Stomach (tissue), 4 donors: Measurements from ENCODE around the gene PGA3.
"Not testable (repeated sequence)": the region's sequence is repeated elsewhere in the genome, so short reads cannot be mapped to it uniquely, and the experiment has no call there.

Experiments used
- EP300 ChIP-seq: sonication (generic); formaldehyde crosslinking; IDR thresholded peaks from one replicate; pipeline ENCODE4 v1.6.1; 2017; ENCODE audit warnings: antibody characterized with exemption
- POLR2A ChIP-seq, 4 donors: fragments of 450-650 bp; IDR thresholded peaks; one replicate each; pipeline ENCODE4 v1.6.1; 2016; ENCODE audit warnings: antibody characterized with exemption in 4 of 4, control low read depth in 2 of 4, mild to moderate bottlenecking in 1 of 4, moderate library complexity in 1 of 4
- POLR2AphosphoS5 ChIP-seq, 3 donors: sonication (generic); formaldehyde crosslinking; IDR thresholded peaks; one replicate each; pipeline ENCODE4 v1.6.1; 2016; ENCODE audit warnings: antibody characterized with exemption in 3 of 3
- TF ChIP-seq, protein P1 (sequence below), 7 experiments: fragments of 450-650 bp in 4 of 7; fragments of 200-600 bp in 3 of 7; sonication (generic) in 3 of 7; IDR thresholded peaks; one replicate each; pipeline ENCODE4 v1.5.1; 2016 to 2019; ENCODE audit warnings: antibody characterized with exemption in 7 of 7, control low read depth in 2 of 7, mild to moderate bottlenecking in 1 of 7

DNA sequence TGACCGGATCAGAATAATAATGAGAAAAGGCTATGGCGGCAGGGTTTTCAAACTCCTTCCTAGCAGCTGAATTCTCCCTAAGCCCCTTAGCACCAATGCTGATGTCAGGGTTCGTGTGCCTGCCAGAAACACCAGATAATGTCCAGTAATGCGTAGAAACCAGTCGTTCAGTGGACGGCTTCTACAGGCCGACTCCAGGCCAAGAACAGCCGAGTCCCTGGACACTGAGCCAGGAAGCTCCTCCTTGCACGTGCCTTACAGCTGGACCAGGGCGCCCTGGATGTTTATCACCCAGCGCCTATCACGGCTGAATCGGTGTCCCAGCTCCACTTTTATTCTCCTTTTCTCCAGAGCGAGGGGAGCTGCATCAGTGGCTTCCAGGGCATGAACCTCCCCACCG lies 8.9 kb downstream of the PGA3 start:
- TF ChIP-seq, protein P1, sequence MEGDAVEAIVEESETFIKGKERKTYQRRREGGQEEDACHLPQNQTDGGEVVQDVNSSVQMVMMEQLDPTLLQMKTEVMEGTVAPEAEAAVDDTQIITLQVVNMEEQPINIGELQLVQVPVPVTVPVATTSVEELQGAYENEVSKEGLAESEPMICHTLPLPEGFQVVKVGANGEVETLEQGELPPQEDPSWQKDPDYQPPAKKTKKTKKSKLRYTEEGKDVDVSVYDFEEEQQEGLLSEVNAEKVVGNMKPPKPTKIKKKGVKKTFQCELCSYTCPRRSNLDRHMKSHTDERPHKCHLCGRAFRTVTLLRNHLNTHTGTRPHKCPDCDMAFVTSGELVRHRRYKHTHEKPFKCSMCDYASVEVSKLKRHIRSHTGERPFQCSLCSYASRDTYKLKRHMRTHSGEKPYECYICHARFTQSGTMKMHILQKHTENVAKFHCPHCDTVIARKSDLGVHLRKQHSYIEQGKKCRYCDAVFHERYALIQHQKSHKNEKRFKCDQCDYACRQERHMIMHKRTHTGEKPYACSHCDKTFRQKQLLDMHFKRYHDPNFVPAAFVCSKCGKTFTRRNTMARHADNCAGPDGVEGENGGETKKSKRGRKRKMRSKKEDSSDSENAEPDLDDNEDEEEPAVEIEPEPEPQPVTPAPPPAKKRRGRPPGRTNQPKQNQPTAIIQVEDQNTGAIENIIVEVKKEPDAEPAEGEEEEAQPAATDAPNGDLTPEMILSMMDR (IDR thresholded peaks at IDR 0.05), result not testable (repeated sequence)
- TF ChIP-seq EP300; POLR2A (IDR thresholded peaks at IDR 0.05); POLR2AphosphoS5 (IDR thresholded peaks at IDR 0.05): not testable (repeated sequence)
